ENCODE data around the gene HDAC4.

HDAC4 gene

GRCh38 chr2:239440511-239440959, 39.7 kb upstream of the HDAC4 start:
- Histone ChIP-seq H3K9ac (ENCODE audit: low read length in 5 of 5) (no peak overlapping the region), H3K4me3 (ENCODE audit: low read depth in 1 of 5, low read length in 5 of 5) (peak overlapping the region in 1 of 5 donors; percentile 24), H3K9me3 (ENCODE audit: control insufficient read depth in 5 of 5, low read length in 5 of 5) (peaks cover 0 to 7% (median 5%) of the 10 kb centered on the region in 5 donors), H3K36me3 (ENCODE audit: control insufficient read depth in 5 of 5, insufficient read depth in 5 of 5, low read length in 5 of 5) (no peaks in the 10 kb centered on the region), H3K27me3 (ENCODE audit: control insufficient read depth in 5 of 5, insufficient read depth in 4 of 5, low read length in 5 of 5) (peaks cover 7 to 16% (median 14%) of the 10 kb centered on the region in 5 donors), H3K27ac (ENCODE audit: low read depth, low read length) (no peak overlapping the region), H3K4me1 (ENCODE audit: control insufficient read depth in 5 of 5, insufficient read depth in 5 of 5, low read length in 5 of 5) (peaks cover 0 to 31% (median 7%) of the 10 kb centered on the region in 5 donors)

DNA sequence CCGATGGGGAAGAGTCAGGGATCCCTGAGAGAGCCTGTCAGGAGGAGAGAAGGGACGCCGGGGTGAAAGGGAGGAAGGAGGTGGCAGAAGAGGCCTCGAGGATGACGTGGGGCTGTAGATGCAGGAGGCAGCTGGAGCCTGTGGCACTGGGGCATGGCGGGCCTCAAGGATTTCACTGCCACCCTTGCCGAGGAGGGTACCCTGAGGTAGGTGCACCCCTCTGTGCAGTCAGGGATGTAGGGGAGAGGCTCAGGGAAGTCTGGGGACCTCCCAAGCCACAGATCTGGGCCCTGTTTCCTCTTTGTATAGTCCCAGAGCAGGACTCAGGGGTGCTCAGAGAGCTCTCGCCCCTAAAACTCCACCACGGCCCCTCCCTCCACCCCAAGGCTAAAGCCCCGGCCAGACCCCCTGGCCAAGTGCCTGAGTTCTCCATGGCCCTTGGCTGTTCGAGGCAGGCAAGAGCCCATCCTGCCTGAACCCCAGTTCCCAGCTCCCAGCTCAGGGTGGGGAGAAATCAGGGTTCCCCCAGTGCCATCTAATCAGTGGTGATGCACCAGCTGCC, 39.0 kb upstream of the HDAC4 start:
- H3K27ac ChIP-seq (ENCODE audit: low read depth, low read length) = no peak overlapping the region
- no peaks in the 10 kb centered on the region for H3K36me3 ChIP-seq (ENCODE audit: control insufficient read depth in 5 of 5, insufficient read depth in 5 of 5, low read length in 5 of 5)
- H3K9me3 ChIP-seq (ENCODE audit: control insufficient read depth in 5 of 5, low read length in 5 of 5) = peaks cover 0 to 7% (median 5%) of the 10 kb centered on the region in 5 donors
- H3K4me1 ChIP-seq (ENCODE audit: control insufficient read depth in 5 of 5, insufficient read depth in 5 of 5, low read length in 5 of 5) = peaks cover 0 to 26% (median 4%) of the 10 kb centered on the region in 5 donors
- H3K9ac ChIP-seq (ENCODE audit: low read length in 5 of 5) = no peak overlapping the region
- peaks cover 7 to 16% (median 14%) of the 10 kb centered on the region in 5 donors for H3K27me3 ChIP-seq (ENCODE audit: control insufficient read depth in 5 of 5, insufficient read depth in 4 of 5, low read length in 5 of 5)
- H3K4me3 ChIP-seq (ENCODE audit: low read depth in 1 of 5, low read length in 5 of 5) = no peak overlapping the region

- no peaks in the 10 kb centered on the region for H3K36me3 ChIP-seq (ENCODE audit: control insufficient read depth in 5 of 5, insufficient read depth in 5 of 5, low read length in 5 of 5)
- H3K4me3 ChIP-seq (ENCODE audit: low read depth in 1 of 5, low read length in 5 of 5) = peak overlapping the region in 1 of 5 donors; percentile 33
- peaks cover 7 to 16% (median 14%) of the 10 kb centered on the region in 5 donors for H3K27me3 ChIP-seq (ENCODE audit: control insufficient read depth in 5 of 5, insufficient read depth in 4 of 5, low read length in 5 of 5)
- peaks cover 0 to 26% (median 0%) of the 10 kb centered on the region in 5 donors for H3K4me1 ChIP-seq (ENCODE audit: control insufficient read depth in 5 of 5, insufficient read depth in 5 of 5, low read length in 5 of 5)
- peaks cover 0 to 9% (median 6%) of the 10 kb centered on the region in 5 donors for H3K9me3 ChIP-seq (ENCODE audit: control insufficient read depth in 5 of 5, low read length in 5 of 5)
- H3K9ac ChIP-seq (ENCODE audit: low read length in 5 of 5) = no peak overlapping the region
- no peak overlapping the region for H3K27ac ChIP-seq (ENCODE audit: low read depth, low read length)
Measured at GRCh38 chr2:239438995-239439753, 38.4 kb upstream of the HDAC4 start.

GRCh38 chr2:239438368-239438767, 37.5 kb upstream of the HDAC4 start:
- Histone ChIP-seq H3K27me3 (ENCODE audit: control insufficient read depth in 5 of 5, insufficient read depth in 4 of 5, low read length in 5 of 5) (peaks cover 7 to 16% (median 14%) of the 10 kb centered on the region in 5 donors), H3K9me3 (ENCODE audit: control insufficient read depth in 5 of 5, low read length in 5 of 5) (peaks cover 0 to 17% (median 10%) of the 10 kb centered on the region in 5 donors), H3K4me1 (ENCODE audit: control insufficient read depth in 5 of 5, insufficient read depth in 5 of 5, low read length in 5 of 5) (peaks cover 0 to 26% (median 0%) of the 10 kb centered on the region in 5 donors), H3K4me3 (ENCODE audit: low read depth in 1 of 5, low read length in 5 of 5) (no peak overlapping the region), H3K27ac (ENCODE audit: low read depth, low read length) (no peak overlapping the region), H3K9ac (ENCODE audit: low read length in 5 of 5) (no peak overlapping the region), H3K36me3 (ENCODE audit: control insufficient read depth in 5 of 5, insufficient read depth in 5 of 5, low read length in 5 of 5) (no peaks in the 10 kb centered on the region)

DNA sequence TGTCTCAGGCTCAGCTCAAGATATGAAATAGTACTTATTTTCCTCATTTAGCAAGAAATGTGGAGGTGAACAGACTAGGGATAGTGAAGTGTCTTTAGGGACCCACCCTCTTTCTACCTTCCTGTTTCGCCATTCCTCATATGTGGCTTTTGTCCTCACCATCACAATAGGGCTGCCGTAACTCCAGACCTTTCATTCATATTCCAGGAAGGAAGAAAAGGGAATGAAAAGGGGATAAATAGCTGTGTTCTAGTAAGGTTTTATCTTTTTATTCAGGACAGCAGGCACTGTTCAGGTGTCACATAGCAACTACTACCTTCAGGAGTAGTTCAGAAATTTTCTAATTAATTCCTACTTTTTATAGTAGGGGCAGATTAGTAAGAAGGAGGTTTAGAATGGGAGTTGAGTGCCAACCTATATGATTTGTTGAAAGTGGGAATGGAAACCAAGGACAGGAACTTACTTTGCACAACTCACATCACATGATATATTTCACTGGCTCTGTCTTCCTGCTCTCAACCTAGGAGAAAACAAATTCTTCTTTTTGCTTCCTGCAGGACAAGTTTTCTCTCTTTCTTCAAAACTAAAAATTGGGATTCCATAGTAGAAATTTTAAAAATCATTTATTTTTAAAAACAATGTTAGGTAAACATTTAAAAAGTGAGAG, 36.0 kb upstream of the HDAC4 start:
- Histone ChIP-seq H3K9me3 (ENCODE audit: control insufficient read depth in 5 of 5, low read length in 5 of 5) (peaks cover 0 to 20% (median 10%) of the 10 kb centered on the region in 5 donors), H3K27ac (ENCODE audit: low read depth, low read length) (no peak overlapping the region), H3K4me3 (ENCODE audit: low read depth in 1 of 5, low read length in 5 of 5) (no peak overlapping the region), H3K27me3 (ENCODE audit: control insufficient read depth in 5 of 5, insufficient read depth in 4 of 5, low read length in 5 of 5) (peaks cover 7 to 16% (median 14%) of the 10 kb centered on the region in 5 donors), H3K4me1 (ENCODE audit: control insufficient read depth in 5 of 5, insufficient read depth in 5 of 5, low read length in 5 of 5) (peaks cover 0 to 26% (median 0%) of the 10 kb centered on the region in 5 donors), H3K9ac (ENCODE audit: low read length in 5 of 5) (no peak overlapping the region), H3K36me3 (ENCODE audit: control insufficient read depth in 5 of 5, insufficient read depth in 5 of 5, low read length in 5 of 5) (no peaks in the 10 kb centered on the region)

- no peak overlapping the region for H3K27ac ChIP-seq (ENCODE audit: low read depth, low read length)
- no peaks in the 10 kb centered on the region for H3K36me3 ChIP-seq (ENCODE audit: control insufficient read depth in 5 of 5, insufficient read depth in 5 of 5, low read length in 5 of 5)
- H3K9me3 ChIP-seq (ENCODE audit: control insufficient read depth in 5 of 5, low read length in 5 of 5) = peaks cover 0 to 20% (median 10%) of the 10 kb centered on the region in 5 donors
- no peak overlapping the region for H3K9ac ChIP-seq (ENCODE audit: low read length in 5 of 5)
- peaks cover 0 to 24% (median 0%) of the 10 kb centered on the region in 5 donors for H3K4me1 ChIP-seq (ENCODE audit: control insufficient read depth in 5 of 5, insufficient read depth in 5 of 5, low read length in 5 of 5)
- peaks cover 7 to 16% (median 14%) of the 10 kb centered on the region in 5 donors for H3K27me3 ChIP-seq (ENCODE audit: control insufficient read depth in 5 of 5, insufficient read depth in 4 of 5, low read length in 5 of 5)
- no peak overlapping the region for H3K4me3 ChIP-seq (ENCODE audit: low read depth in 1 of 5, low read length in 5 of 5)
Measured at GRCh38 chr2:239436076-239436475, 35.3 kb upstream of the HDAC4 start.

DNA sequence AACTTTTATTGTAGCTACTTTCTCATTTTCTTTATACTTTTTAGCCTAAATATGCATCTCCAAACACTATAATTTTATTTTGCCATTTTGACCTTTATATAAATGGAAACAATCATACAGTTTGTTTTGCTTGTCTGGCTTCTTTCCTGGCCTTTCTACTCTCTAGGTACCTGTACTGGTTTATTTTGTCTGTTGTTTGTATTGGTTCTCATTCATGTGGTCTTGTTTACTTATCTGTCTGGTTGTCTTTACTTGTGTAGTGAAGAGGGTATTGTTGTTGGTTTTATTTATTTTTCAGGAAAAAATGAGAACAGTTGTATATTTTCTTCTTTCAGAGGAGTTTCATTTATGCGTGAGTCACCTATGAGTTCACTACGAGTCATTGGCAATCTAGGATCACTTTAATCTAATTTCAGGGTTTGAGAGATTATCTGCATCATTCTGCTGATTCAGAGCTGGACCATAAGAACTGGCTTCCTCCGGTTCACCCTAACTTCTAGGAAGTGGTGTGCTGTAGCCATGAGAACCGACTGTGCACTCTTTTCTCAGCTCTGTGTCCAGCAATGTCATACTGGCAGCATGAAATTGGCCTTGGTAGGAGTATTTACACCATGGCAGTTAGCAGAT, 33.1 kb upstream of the HDAC4 start:
- Histone ChIP-seq H3K27ac (ENCODE audit: low read depth, low read length) (no peak overlapping the region), H3K27me3 (ENCODE audit: control insufficient read depth in 5 of 5, insufficient read depth in 4 of 5, low read length in 5 of 5) (no peaks in the 10 kb centered on the region), H3K9me3 (ENCODE audit: control insufficient read depth in 5 of 5, low read length in 5 of 5) (peaks cover 0 to 20% (median 10%) of the 10 kb centered on the region in 5 donors), H3K4me1 (ENCODE audit: control insufficient read depth in 5 of 5, insufficient read depth in 5 of 5, low read length in 5 of 5) (peaks cover 0 to 6% (median 0%) of the 10 kb centered on the region in 5 donors), H3K9ac (ENCODE audit: low read length in 5 of 5) (no peak overlapping the region), H3K36me3 (ENCODE audit: control insufficient read depth in 5 of 5, insufficient read depth in 5 of 5, low read length in 5 of 5) (no peaks in the 10 kb centered on the region), H3K4me3 (ENCODE audit: low read depth in 1 of 5, low read length in 5 of 5) (no peak overlapping the region)

GRCh38 chr2:239432174-239432573, 31.4 kb upstream of the HDAC4 start:
- no peaks in the 10 kb centered on the region for H3K27me3 ChIP-seq (ENCODE audit: control insufficient read depth in 5 of 5, insufficient read depth in 4 of 5, low read length in 5 of 5)
- H3K27ac ChIP-seq (ENCODE audit: low read depth, low read length) = no peak overlapping the region
- peaks cover 0 to under 1% (median 0%) of the 10 kb centered on the region in 5 donors for H3K4me1 ChIP-seq (ENCODE audit: control insufficient read depth in 5 of 5, insufficient read depth in 5 of 5, low read length in 5 of 5)
- no peak overlapping the region for H3K4me3 ChIP-seq (ENCODE audit: low read depth in 1 of 5, low read length in 5 of 5)
- H3K9ac ChIP-seq (ENCODE audit: low read length in 5 of 5) = no peak overlapping the region
- H3K36me3 ChIP-seq (ENCODE audit: control insufficient read depth in 5 of 5, insufficient read depth in 5 of 5, low read length in 5 of 5) = no peaks in the 10 kb centered on the region
- H3K9me3 ChIP-seq (ENCODE audit: control insufficient read depth in 5 of 5, low read length in 5 of 5) = peaks cover 0 to 20% (median 10%) of the 10 kb centered on the region in 5 donors

DNA sequence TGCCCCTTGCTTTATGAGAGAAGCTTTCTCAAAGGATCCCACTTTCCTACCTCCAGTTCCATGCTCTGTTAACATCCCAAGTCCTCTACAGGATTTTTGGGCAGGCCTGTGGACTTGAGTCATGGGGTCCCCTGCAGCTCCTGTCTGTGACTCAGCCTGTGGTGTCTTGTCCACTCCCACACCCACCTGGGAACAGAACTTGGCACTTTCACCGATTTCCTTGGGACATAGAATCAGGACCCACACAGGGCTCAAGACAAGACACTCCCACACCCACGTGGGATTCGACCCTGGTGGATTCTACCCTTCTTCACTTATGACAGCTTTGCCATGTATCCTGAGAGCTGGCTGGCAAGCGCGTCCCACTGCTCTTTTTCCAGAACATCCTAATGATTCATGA, 30.7 kb upstream of the HDAC4 start:
- Histone ChIP-seq H3K27me3 (ENCODE audit: control insufficient read depth in 5 of 5, insufficient read depth in 4 of 5, low read length in 5 of 5) (no peaks in the 10 kb centered on the region), H3K4me1 (ENCODE audit: control insufficient read depth in 5 of 5, insufficient read depth in 5 of 5, low read length in 5 of 5) (no peaks in the 10 kb centered on the region), H3K36me3 (ENCODE audit: control insufficient read depth in 5 of 5, insufficient read depth in 5 of 5, low read length in 5 of 5) (no peaks in the 10 kb centered on the region), H3K9me3 (ENCODE audit: control insufficient read depth in 5 of 5, low read length in 5 of 5) (peaks cover 0 to 17% (median 8%) of the 10 kb centered on the region in 5 donors), H3K27ac (ENCODE audit: low read depth, low read length) (no peak overlapping the region), H3K4me3 (ENCODE audit: low read depth in 1 of 5, low read length in 5 of 5) (no peak overlapping the region), H3K9ac (ENCODE audit: low read length in 5 of 5) (no peak overlapping the region)
